ENCODE data around the gene INAFM1.

DNA sequence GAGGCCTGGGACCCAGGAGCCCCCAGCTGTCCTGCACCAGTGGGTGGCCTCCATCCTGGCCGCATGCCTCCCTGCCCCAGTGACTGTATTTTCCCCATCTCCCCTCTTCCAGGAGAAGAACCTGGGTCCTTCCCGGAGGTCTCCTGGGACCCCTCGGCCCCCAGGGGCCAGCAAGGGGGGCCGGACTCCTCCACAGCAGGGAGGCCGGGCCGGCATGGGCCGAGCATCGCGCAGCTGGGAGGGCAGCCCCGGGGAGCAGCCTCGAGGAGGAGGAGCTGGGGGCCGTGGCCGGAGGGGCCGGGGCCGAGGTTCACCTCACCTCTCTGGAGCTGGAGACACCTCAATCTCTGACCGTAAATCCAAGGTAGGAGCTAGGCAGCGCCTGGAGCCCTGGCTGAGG, 14.2 kb upstream of the INAFM1 start:
- TF ChIP-seq GATA2 (IDR thresholded peaks at IDR 0.05; ENCODE audit: low read depth, low read length) = no peak
- TF ChIP-seq GATA3 (IDR thresholded peaks at IDR 0.05; ENCODE audit: low read depth, low read length) = no peak

Measured in SH-SY5Y (cell line).